GM18526 (cell line): ENCODE results near the gene ESRP2.

Source experiments
- POLR2A ChIP-seq: IDR thresholded peaks from 3 replicates; pipeline ENCODE4 v1.6.1; 2011; ENCODE audit not compliant: insufficient read length; ENCODE audit errors: extremely low read depth

The ESRP2 gene

DNA sequence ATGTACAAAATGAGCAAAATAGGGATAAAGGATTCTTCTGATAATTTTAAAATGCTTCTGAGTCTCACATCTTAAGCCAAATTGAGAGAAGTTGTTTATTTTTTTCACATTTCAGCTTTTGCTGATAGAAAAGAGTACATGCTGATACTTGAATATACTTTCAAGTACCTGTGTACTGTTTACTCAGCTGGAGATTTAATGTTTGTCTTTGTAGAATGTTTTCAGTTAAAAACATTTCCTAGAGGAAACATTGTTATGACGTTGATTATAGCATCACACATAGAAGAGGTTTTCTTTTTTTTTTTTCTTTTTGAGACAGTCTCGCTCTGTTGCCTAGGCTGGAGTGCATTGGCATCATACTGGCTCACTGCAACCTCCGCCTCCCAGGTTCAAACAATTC lies 19.7 kb downstream of the ESRP2 start:
- no peak for TF ChIP-seq POLR2A

DNA sequence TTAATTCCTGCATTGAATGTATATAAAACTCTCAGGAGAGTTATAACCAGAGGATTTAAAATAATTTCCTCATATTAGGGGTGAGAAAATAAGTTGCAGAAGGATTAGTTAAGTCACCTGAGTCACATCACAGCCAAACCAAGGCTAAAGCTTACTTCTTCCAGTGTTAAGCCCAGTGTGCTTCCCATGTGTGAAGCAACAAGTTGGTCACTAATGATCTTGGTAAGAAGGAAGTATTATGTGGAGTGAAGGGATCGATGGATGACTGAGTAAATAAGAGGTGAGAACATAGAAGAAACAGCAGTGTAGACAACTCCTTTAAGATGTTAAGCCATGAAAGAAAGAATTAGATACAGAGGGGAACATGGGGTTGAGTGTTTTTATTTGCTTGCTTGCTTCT lies 20.6 kb downstream of the ESRP2 start:
- TF ChIP-seq POLR2A, result no peak

GRCh38 chr16:68214726-68215125 lies 21.2 kb downstream of the ESRP2 start:
- TF ChIP-seq POLR2A, result no peak

DNA sequence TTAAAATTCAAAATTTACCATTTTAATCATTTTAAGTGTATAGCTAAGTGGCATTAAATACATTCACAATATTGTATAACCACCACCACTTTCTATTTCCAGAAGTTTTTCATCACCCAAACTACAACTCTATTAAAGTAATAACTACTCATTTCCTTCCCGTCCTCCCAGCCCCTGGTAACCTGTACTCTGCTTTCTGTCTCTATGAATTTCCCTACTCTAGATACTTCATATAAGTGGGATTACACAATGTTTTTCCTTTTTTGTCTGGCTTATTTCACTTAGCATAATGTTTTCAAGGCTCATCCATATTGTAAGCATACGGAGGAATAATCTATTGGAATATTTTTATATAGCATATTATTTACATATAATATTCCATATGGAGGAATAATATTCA lies 29.7 kb downstream of the ESRP2 start:
- no peak for TF ChIP-seq POLR2A

- TF ChIP-seq POLR2A, result no peak
Measured at GRCh38 chr16:68202091-68202519, 33.8 kb downstream of the ESRP2 start.

DNA sequence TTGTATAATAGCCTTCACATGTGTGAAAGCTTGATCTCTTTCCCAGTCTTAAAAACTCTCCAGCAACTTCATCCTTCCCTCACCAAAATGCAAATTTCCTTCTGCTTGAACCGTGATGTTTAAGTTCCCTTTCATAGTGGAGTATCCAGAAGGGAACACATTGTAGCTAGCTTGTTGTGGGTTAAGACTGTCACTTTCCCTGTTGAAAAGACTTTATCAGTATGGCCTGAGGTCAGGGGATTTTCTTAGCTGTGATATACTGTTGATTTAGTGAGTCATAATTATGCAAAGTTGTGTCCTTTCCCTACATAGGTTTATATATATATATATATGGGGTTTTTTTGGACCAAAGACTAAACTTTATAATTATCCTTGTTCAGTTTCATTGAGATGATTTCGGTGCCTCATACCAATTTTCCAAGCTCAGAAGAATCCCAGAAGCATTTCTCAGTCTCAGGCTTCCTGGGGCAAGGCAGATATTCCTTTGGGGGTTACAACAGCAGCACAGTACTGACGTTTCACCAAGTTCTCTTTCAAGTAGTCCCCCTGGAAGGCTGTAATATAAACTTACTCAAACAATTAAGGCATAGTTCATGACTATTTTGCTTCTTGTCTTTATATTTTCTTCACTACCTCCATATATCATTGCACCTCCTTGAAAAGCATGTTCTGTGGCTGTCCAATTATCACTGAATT lies 35.7 kb downstream of the ESRP2 start:
- no peak for TF ChIP-seq POLR2A

DNA sequence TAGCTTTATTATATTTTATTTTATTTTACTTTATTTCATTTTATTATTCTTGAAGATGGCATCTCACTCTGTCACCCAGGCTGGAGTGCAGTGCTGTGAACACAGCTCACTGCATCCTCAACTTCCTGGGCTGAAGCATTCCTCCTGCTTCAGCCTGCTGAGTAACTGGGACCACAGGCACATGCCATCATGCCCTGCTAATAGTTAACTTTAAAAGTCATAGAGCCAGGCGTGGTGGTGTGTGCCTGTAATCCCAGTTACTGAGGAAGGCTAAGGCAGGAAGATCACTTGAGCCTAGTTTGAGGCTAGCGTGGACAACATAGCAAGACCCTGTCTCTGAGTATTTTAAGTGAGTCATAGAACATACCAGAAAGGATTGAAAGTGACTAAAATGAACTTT lies 38.7 kb downstream of the ESRP2 start:
- TF ChIP-seq POLR2A, result no peak

DNA sequence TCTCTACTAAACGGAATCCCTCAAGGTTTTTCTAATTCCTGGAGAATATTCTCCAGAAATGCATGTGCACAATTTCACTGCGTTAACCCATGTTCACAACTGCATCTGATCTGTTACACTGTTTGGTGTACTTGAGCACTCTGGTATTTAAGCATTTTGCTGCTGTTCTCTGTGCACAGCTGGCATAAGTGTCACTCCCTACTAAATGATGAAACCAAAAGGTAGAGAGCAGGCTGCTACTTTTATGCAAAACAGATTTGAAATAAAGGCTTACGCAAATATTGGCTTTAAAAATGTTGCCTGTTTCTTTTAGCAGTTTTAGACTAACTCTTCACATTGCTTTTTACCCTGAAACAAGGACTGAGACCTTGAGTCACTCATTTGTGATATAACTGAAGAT lies 41.7 kb downstream of the ESRP2 start:
- no peak for TF ChIP-seq POLR2A

GRCh38 chr16:68190736-68191510 lies 45.0 kb downstream of the ESRP2 start:
- TF ChIP-seq POLR2A, result no peak

GRCh38 chr16:68190081-68190480 lies 45.8 kb downstream of the ESRP2 start:
- TF ChIP-seq POLR2A, result no peak

- TF ChIP-seq POLR2A, result no peak
Measured at GRCh38 chr16:68188170-68188569, 47.8 kb downstream of the ESRP2 start.

GRCh38 chr16:68187505-68187904 lies 48.4 kb downstream of the ESRP2 start:
- no peak for TF ChIP-seq POLR2A

GRCh38 chr16:68186877-68187276 lies 49.0 kb downstream of the ESRP2 start:
- no peak for TF ChIP-seq POLR2A

GRCh38 chr16:68183046-68183445 lies 52.9 kb downstream of the ESRP2 start:
- TF ChIP-seq POLR2A, result no peak

DNA sequence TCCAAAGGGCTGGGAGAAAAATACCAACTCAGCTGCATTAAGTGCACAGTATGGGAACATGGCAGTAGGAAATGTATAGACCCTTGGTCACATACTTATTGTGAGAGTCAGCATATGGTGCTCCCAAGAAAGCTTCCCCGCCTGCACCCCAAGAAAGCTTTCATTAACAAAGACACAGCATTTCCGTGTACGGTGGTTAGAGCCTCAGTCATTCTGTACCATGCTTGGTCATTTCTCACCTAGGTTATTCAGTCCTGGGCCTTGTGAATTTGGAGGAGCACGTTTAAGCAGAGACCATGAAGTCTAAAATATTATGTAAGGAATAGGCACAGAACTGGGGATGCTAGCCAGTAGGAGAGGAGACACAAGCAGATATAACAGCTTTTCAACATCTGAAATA lies 56.1 kb downstream of the ESRP2 start:
- no peak for TF ChIP-seq POLR2A

DNA sequence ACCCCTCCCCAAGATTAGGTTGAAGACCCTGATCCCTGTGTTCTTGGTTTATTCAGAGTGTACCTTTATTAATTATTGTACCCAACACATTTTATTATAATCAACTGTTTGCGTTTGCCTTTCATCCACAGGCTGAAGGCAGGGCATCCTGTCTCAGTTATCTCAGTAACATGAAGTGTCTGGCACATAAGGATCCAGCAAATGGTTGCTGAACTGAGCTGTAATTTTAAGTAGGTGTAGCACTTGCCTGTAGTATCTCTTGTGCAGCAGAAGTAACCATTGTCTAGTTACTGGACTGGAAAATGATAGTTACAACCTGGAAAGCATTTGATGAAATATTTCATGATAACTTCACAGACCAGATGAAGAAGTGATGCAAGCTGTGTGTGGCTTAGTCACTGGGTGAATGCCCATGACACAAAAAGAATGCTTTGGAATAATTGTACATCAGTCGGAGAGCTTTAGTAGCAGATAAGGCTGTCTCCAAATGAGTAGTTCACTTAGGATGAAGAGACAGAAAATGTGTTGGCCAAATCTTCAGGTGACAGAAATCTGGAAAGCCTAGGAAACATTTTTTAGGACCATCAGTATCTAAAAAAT lies 56.6 kb downstream of the ESRP2 start:
- no peak for TF ChIP-seq POLR2A
